GF-D8 (cell line): ENCODE data around the gene FAM167B.

ENCODE experiments used
- DNase-seq: peaks from one replicate; lab custom pipeline; 2025; lab: John Stamatoyannopoulos, UW

FAM167B gene

GRCh38 chr1:32246888-32247273 lies at the start of gene FAM167B:
Gene FAM167B (plus strand): TSS chr1:32247222. CDS start chr1:32247422, 200 bp downstream.
- no peak for DNase-seq

GRCh38 chr1:32197837-32198236 lies 49.2 kb upstream of the FAM167B start:
- no peak for DNase-seq

- no peak for DNase-seq
Observed at GRCh38 chr1:32198237-32199042, 48.6 kb upstream of the FAM167B start.

- no peak for DNase-seq
Observed at GRCh38 chr1:32199043-32199716, 47.8 kb upstream of the FAM167B start.

GRCh38 chr1:32199717-32200072 lies 47.3 kb upstream of the FAM167B start:
- DNase-seq: no peak

GRCh38 chr1:32200226-32201010 lies 46.6 kb upstream of the FAM167B start, which contains the start of gene CCDC28B:
Gene CCDC28B (plus strand): TSS chr1:32200595. CDS start chr1:32201936, 1,341 bp downstream.
- DNase-seq: no peak

- peak; percentile 14 for DNase-seq
Observed at GRCh38 chr1:32201011-32201855, 45.8 kb upstream of the FAM167B start.

- no peak for DNase-seq
Observed at GRCh38 chr1:32204943-32205361, 42.1 kb upstream of the FAM167B start.

- DNase-seq: peak; percentile 11
Observed at GRCh38 chr1:32205401-32206370, 41.3 kb upstream of the FAM167B start, which contains the start of gene IQCC. Gene IQCC (plus strand): TSS chr1:32205671. CDS start chr1:32205682, 11 bp downstream.

- DNase-seq: no peak
Observed at GRCh38 chr1:32208469-32208868, 38.6 kb upstream of the FAM167B start.

GRCh38 chr1:32208891-32209328 lies 38.1 kb upstream of the FAM167B start, which contains the start of gene DCDC2B:
Gene DCDC2B (plus strand): TSS chr1:32209089. CDS start chr1:32209094, 5 bp downstream.
- no peak for DNase-seq

- no peak for DNase-seq
Observed at GRCh38 chr1:32215629-32216480, 31.2 kb upstream of the FAM167B start.

- DNase-seq: no peak
Observed at GRCh38 chr1:32216566-32216965, 30.5 kb upstream of the FAM167B start.

- no peak for DNase-seq
Observed at GRCh38 chr1:32219022-32219421, 28.0 kb upstream of the FAM167B start.

- DNase-seq: no peak
Observed at GRCh38 chr1:32220746-32221580, 26.1 kb upstream of the FAM167B start.

- DNase-seq: no peak
Observed at GRCh38 chr1:32221581-32221979, 25.4 kb upstream of the FAM167B start.

GRCh38 chr1:32221980-32222755 lies 24.9 kb upstream of the FAM167B start, which contains the start of the genes EIF3I and TMEM234:
Gene EIF3I (plus strand): TSS chr1:32222407. CDS start chr1:32222442, 35 bp downstream.
Gene TMEM234 (minus strand): TSS chr1:32222353. CDS start chr1:32222322, 31 bp downstream.
- DNase-seq: peak; percentile 74
